Measurements from ENCODE around the gene PDAP1. TPM values are rescaled to one million over a fixed set of nuclear protein-coding genes. Genes with fewer than 3 reads are reported as not detected.
"Not testable (repeated sequence)": the region's sequence is repeated elsewhere in the genome, so short reads cannot be mapped to it uniquely, and the experiment has no call there.

The PDAP1 gene
- total RNA-seq, 1 experiment from 2014 or later, result 180 TPM

DNA sequence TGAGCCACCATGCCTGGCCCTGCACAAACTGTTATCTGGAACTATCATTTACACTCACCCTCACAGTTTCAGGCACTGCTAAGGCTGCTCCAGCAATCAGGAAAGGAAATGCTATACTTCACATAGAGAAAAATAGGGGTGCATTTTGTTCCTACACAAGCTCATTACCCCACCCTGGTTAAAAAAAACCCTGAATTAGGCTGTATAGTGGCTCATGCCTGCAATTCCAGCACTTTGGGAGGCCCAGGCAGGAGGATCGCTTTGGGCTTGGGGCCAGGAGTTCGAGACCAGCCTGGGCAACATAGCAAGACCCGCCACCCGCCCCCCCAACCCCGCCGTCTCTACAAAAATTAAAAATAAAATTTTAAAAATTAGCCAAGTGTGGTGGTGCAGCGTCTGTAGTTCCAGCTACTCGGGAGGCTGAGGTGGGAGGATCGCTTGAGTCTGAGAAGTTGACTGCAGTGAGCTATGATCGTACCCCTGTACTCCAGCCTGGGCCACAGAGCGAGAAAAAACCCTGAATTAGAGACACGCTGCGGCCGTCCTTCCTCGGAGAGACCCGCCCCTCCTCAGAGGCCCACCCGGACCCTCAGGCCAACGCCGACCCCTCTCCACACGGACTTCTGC is 29.7 kb upstream of the PDAP1 start:
- Histone ChIP-seq H3K4me1 (replicated peaks; ENCODE audit: insufficient read depth) (peaks cover 15% of the 10 kb centered on the region; the same call in 1 of the 2 replicates), H3F3A (ENCODE audit: insufficient read depth, low read depth) (peaks cover 12% of the 10 kb centered on the region; the same call in 1 of the 2 replicates), H3K27ac (peak overlapping the region; percentile 33; the same call in 1 of the 2 replicates), H3K79me2 (ENCODE audit: low read depth) (peaks cover 45% of the 10 kb centered on the region), H4K20me1 (ENCODE audit: insufficient read depth) (peaks cover 15% of the 10 kb centered on the region), H3K9me2 (ENCODE audit: insufficient read depth) (no peaks in the 10 kb centered on the region), H3K4me2 (peak overlapping the region; percentile 85), H3K36me3 (ENCODE audit: low read depth) (peaks cover 15% of the 10 kb centered on the region; the same call in 1 of the 2 replicates), H3K27me3 (ENCODE audit: insufficient read depth, low read depth) (no peaks in the 10 kb centered on the region), H2AFZ (peak overlapping the region; percentile 96), H3K9me3 (ENCODE audit: insufficient read depth, low read depth) (no peaks in the 10 kb centered on the region), H3K4me3 (peak overlapping the region; percentile 84)
- intact Hi-C loops (cut with micrococcal nuclease; ENCODE audit: unreplicated experiment), result loop anchor here (2.0 kb wide), 1 partner anchor 29 kb away; the partner anchor contains the start of genes BUD31 and PDAP1
- no TSS peak for BruUV-seq (replicated peaks)
- TF ChIP-seq EZH2 (IDR thresholded peaks at IDR 0.05; ENCODE audit: low read depth), result no peak
- TF ChIP-seq, protein P1, sequence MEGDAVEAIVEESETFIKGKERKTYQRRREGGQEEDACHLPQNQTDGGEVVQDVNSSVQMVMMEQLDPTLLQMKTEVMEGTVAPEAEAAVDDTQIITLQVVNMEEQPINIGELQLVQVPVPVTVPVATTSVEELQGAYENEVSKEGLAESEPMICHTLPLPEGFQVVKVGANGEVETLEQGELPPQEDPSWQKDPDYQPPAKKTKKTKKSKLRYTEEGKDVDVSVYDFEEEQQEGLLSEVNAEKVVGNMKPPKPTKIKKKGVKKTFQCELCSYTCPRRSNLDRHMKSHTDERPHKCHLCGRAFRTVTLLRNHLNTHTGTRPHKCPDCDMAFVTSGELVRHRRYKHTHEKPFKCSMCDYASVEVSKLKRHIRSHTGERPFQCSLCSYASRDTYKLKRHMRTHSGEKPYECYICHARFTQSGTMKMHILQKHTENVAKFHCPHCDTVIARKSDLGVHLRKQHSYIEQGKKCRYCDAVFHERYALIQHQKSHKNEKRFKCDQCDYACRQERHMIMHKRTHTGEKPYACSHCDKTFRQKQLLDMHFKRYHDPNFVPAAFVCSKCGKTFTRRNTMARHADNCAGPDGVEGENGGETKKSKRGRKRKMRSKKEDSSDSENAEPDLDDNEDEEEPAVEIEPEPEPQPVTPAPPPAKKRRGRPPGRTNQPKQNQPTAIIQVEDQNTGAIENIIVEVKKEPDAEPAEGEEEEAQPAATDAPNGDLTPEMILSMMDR (conservative IDR thresholded peaks at IDR 0.05), result no peak
- DNase-seq, result no peak
- POLR2A ChIA-PET (ENCODE audit: unreplicated experiment), result interaction anchor here (0.5 to 0.7 kb wide), 3 partner anchors 8 to 497 kb away, joined by 3 to 6 read pairs (median 5); no protein-coding TSS in a partner anchor
- CTCF ChIA-PET, result interaction anchor here (0.6 kb wide), 1 partner anchor 969 kb away, joined by 3 read pairs; no protein-coding TSS in a partner anchor

DNA sequence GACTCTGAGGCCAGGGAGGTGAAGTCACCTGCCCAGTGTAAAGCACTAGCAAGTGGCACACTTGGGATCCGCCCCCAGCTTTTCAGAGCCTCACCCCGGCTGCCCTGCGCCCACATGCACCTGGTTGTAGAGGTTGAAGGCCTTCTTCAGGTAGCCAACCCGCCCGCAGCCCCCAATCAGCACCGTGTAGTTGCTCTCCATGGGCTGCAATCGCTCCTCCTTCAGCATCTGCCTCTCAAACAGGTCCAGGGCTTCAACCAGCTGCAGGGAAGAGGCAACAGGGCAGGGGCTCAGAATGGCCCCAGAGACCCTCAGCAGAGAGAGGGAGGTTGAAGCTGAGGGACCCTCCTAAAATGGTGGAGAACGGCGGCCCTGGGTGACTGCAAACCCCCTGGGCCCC is 24.8 kb upstream of the PDAP1 start:
- no peak for DNase-seq
- Histone ChIP-seq H4K20me1 (ENCODE audit: insufficient read depth) (no peaks in the 10 kb centered on the region), H3K36me3 (ENCODE audit: low read depth) (no peaks in the 10 kb centered on the region), H3K4me1 (replicated peaks; ENCODE audit: insufficient read depth) (0 out of 2 replicates have a peak, but pooled peaks cover 7% of the 10 kb centered on the region), H2AFZ (no peak overlapping the region), H3F3A (ENCODE audit: insufficient read depth, low read depth) (peaks cover 12% of the 10 kb centered on the region; the same call in 1 of the 2 replicates), H3K4me2 (no peak overlapping the region), H3K9me3 (ENCODE audit: insufficient read depth, low read depth) (no peaks in the 10 kb centered on the region), H3K27ac (no peak overlapping the region), H3K4me3 (no peak overlapping the region), H3K27me3 (ENCODE audit: insufficient read depth, low read depth) (no peaks in the 10 kb centered on the region), H3K9me2 (ENCODE audit: insufficient read depth) (no peaks in the 10 kb centered on the region), H3K79me2 (ENCODE audit: low read depth) (peaks cover 17% of the 10 kb centered on the region)
- POLR2A ChIA-PET (ENCODE audit: unreplicated experiment), result no interaction called here
- CTCF ChIA-PET, result no interaction called here
- intact Hi-C loops (cut with micrococcal nuclease; ENCODE audit: unreplicated experiment), result no loop called here
- no TSS peak for BruUV-seq (replicated peaks)
- TF ChIP-seq, protein P1 (conservative IDR thresholded peaks at IDR 0.05), result no peak
- TF ChIP-seq EZH2 (IDR thresholded peaks at IDR 0.05; ENCODE audit: low read depth), result no peak

DNA sequence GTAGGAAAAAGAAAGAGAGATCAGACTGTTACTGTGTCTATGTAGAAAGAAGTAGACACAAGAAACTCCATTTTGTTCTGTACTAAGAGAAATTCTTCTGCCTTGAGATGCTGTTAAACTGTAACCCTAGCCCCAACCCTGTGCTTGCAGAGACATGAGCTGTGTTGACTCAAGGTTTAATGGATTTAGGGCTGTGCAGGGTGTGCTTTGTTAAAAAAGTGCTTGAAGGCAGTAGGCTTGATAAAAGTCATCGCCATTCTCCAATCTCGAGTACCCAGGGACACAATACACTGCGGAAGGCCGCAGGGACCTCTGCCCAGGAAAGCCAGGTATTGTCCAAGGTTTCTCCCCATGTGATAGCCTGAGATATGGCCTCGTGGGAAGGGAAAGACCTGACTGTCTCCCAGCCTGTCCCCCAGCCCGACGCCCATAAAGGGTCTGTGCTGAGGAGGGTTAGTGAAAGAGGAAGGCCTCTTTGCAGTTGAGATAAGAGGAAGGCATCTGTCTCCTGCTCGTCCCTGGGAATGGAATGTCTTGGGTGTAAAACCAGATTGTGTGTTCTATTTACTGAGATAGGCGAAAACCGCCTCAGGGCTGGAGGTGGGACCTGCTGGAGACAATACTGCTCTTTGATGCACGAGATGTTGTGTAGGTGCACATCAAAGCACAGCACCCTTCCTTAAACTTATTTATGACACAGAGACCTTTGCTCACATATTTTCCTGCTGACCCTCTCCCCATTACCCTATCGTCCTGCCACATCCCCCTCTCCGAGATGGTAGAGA is 23.6 kb upstream of the PDAP1 start:
- POLR2A ChIA-PET (ENCODE audit: unreplicated experiment); H3K9me3 ChIP-seq (ENCODE audit: insufficient read depth, low read depth); H3K36me3 ChIP-seq (ENCODE audit: low read depth); H3K79me2 ChIP-seq (ENCODE audit: low read depth); H3K27me3 ChIP-seq (ENCODE audit: insufficient read depth, low read depth); BruUV-seq (replicated peaks); H3K4me2 ChIP-seq; H2AFZ ChIP-seq; DNase-seq; intact Hi-C loops (cut with micrococcal nuclease; ENCODE audit: unreplicated experiment); H3K9me2 ChIP-seq (ENCODE audit: insufficient read depth); H3K4me3 ChIP-seq; H3K4me1 ChIP-seq (replicated peaks; ENCODE audit: insufficient read depth); CTCF ChIA-PET; H3K27ac ChIP-seq; H3F3A ChIP-seq (ENCODE audit: insufficient read depth, low read depth); H4K20me1 ChIP-seq (ENCODE audit: insufficient read depth): not testable (repeated sequence)
